ENCODE results near the gene RALBP1. TPM values are rescaled to one million over a fixed set of nuclear protein-coding genes. Genes with fewer than 3 reads are reported as not detected.
"Not testable (repeated sequence)": the region's sequence is repeated elsewhere in the genome, so short reads cannot be mapped to it uniquely, and the experiment has no call there.

Gene RALBP1
- total RNA-seq, 2 experiments from 2014 or later, result 46.9 to 47.1 TPM

GRCh38 chr18:9444549-9444948 lies 30.8 kb upstream of the RALBP1 start:
- no peak overlapping the region for H3K27ac Mint-ChIP-seq
- H3K9me3 Mint-ChIP-seq, result peaks cover 16% of the 10 kb centered on the region
- no peaks in the 10 kb centered on the region for H3K4me1 Mint-ChIP-seq
- H3K4me3 Mint-ChIP-seq, result no peak overlapping the region
- H3K27me3 Mint-ChIP-seq, result no peaks in the 10 kb centered on the region
- H3K36me3 Mint-ChIP-seq, result no peaks in the 10 kb centered on the region
- no peak for DNase-seq

- Mint-ChIP-seq H3K27ac (no peak overlapping the region), H3K4me3 (no peak overlapping the region), H3K36me3 (no peaks in the 10 kb centered on the region)
Observed at GRCh38 chr18:9446839-9447238, 28.5 kb upstream of the RALBP1 start.

GRCh38 chr18:9447334-9447733 lies 28.0 kb upstream of the RALBP1 start:
- Mint-ChIP-seq H3K36me3 (no peaks in the 10 kb centered on the region), H3K27me3 (no peaks in the 10 kb centered on the region), H3K9me3 (peaks cover 16% of the 10 kb centered on the region), H3K4me1 (no peaks in the 10 kb centered on the region), H3K27ac (no peak overlapping the region), H3K4me3 (no peak overlapping the region)
- no peak for DNase-seq

More at GRCh38 chr18:9446839-9447238, 28.5 kb upstream of the RALBP1 start:
- no peak for DNase-seq
- H3K27me3 Mint-ChIP-seq, result no peaks in the 10 kb centered on the region
- H3K9me3 Mint-ChIP-seq, result peaks cover 16% of the 10 kb centered on the region
- H3K4me1 Mint-ChIP-seq, result no peaks in the 10 kb centered on the region

GRCh38 chr18:9449600-9450414 lies 25.5 kb upstream of the RALBP1 start:
- Mint-ChIP-seq H3K27me3 (no peaks in the 10 kb centered on the region), H3K4me1 (no peaks in the 10 kb centered on the region), H3K27ac (no peak overlapping the region), H3K4me3 (no peak overlapping the region), H3K36me3 (no peaks in the 10 kb centered on the region), H3K9me3 (peaks cover 16% of the 10 kb centered on the region)
- DNase-seq, result no peak

- not testable (repeated sequence) for H3K27ac Mint-ChIP-seq, H3K4me3 Mint-ChIP-seq, H3K4me1 Mint-ChIP-seq, H3K36me3 Mint-ChIP-seq, H3K27me3 Mint-ChIP-seq, DNase-seq
- peaks cover 19% of the 10 kb centered on the region for H3K9me3 Mint-ChIP-seq
Observed at GRCh38 chr18:9450920-9451319, 24.4 kb upstream of the RALBP1 start.

GRCh38 chr18:9453283-9453682 lies 22.0 kb upstream of the RALBP1 start:
- Mint-ChIP-seq H3K27ac (no peak overlapping the region), H3K27me3 (no peaks in the 10 kb centered on the region), H3K36me3 (peaks cover 3% of the 10 kb centered on the region), H3K9me3 (peaks cover 17% of the 10 kb centered on the region), H3K4me3 (no peak overlapping the region), H3K4me1 (no peaks in the 10 kb centered on the region)
- no peak for DNase-seq

GRCh38 chr18:9454061-9454703 lies 21.1 kb upstream of the RALBP1 start:
- Mint-ChIP-seq H3K27me3 (no peaks in the 10 kb centered on the region), H3K36me3 (peaks cover 3% of the 10 kb centered on the region), H3K4me3 (no peak overlapping the region), H3K9me3 (peaks cover 17% of the 10 kb centered on the region), H3K27ac (no peak overlapping the region), H3K4me1 (no peaks in the 10 kb centered on the region)
- DNase-seq, result no peak

- DNase-seq, result no peak
- Mint-ChIP-seq H3K4me3 (no peak overlapping the region), H3K27ac (no peak overlapping the region), H3K27me3 (no peaks in the 10 kb centered on the region), H3K4me1 (no peaks in the 10 kb centered on the region), H3K36me3 (peaks cover 3% of the 10 kb centered on the region), H3K9me3 (peaks cover 17% of the 10 kb centered on the region)
Observed at GRCh38 chr18:9455718-9456511, 19.4 kb upstream of the RALBP1 start.

GRCh38 chr18:9466127-9466526 lies 9.2 kb upstream of the RALBP1 start:
- Mint-ChIP-seq H3K27ac (no peak overlapping the region), H3K9me3 (peaks cover 20% of the 10 kb centered on the region), H3K27me3 (no peaks in the 10 kb centered on the region), H3K36me3 (peaks cover 4% of the 10 kb centered on the region), H3K4me1 (peaks cover 4% of the 10 kb centered on the region), H3K4me3 (no peak overlapping the region)
- no peak for DNase-seq

- no peak overlapping the region for H3K27ac Mint-ChIP-seq
- H3K27me3 Mint-ChIP-seq, result no peaks in the 10 kb centered on the region
Observed at GRCh38 chr18:9466846-9467245, 8.5 kb upstream of the RALBP1 start.

GRCh38 chr18:9468998-9469397 lies 6.3 kb upstream of the RALBP1 start:
- Mint-ChIP-seq H3K4me1 (peaks cover 4% of the 10 kb centered on the region), H3K27me3 (no peaks in the 10 kb centered on the region), H3K36me3 (peaks cover 4% of the 10 kb centered on the region), H3K4me3 (no peak overlapping the region), H3K27ac (no peak overlapping the region), H3K9me3 (peaks cover 20% of the 10 kb centered on the region)
- DNase-seq, result no peak

More at GRCh38 chr18:9466846-9467245, 8.5 kb upstream of the RALBP1 start:
- DNase-seq, result no peak
- Mint-ChIP-seq H3K36me3 (peaks cover 4% of the 10 kb centered on the region), H3K4me1 (peaks cover 4% of the 10 kb centered on the region), H3K4me3 (no peak overlapping the region), H3K9me3 (peaks cover 20% of the 10 kb centered on the region)

GRCh38 chr18:9469685-9470084 lies 5.6 kb upstream of the RALBP1 start:
- Mint-ChIP-seq H3K4me3 (no peak overlapping the region), H3K9me3 (peaks cover 20% of the 10 kb centered on the region), H3K36me3 (peaks cover 4% of the 10 kb centered on the region), H3K4me1 (peaks cover 4% of the 10 kb centered on the region), H3K27me3 (no peaks in the 10 kb centered on the region), H3K27ac (no peak overlapping the region)
- DNase-seq, result no peak

GRCh38 chr18:9474108-9474982 lies 968 bp upstream of the RALBP1 start:
- Mint-ChIP-seq H3K9me3 (peaks cover 6% of the 10 kb centered on the region), H3K27me3 (no peaks in the 10 kb centered on the region), H3K4me1 (peaks cover 19% of the 10 kb centered on the region), H3K4me3 (peak overlapping the region; percentile 89), H3K36me3 (peaks cover 15% of the 10 kb centered on the region), H3K27ac (peak overlapping the region; percentile 92)
- DNase-seq, result no peak

Data from activated naive CD8-positive, alpha-beta T cell treated with anti-CD3 and anti-CD28 coated beads for 36 hours (primary cell).